Measurements from ENCODE around the gene LAIR1.
"Not testable (repeated sequence)": the region's sequence is repeated elsewhere in the genome, so short reads cannot be mapped to it uniquely, and the experiment has no call there.

LAIR1 gene, protein sequence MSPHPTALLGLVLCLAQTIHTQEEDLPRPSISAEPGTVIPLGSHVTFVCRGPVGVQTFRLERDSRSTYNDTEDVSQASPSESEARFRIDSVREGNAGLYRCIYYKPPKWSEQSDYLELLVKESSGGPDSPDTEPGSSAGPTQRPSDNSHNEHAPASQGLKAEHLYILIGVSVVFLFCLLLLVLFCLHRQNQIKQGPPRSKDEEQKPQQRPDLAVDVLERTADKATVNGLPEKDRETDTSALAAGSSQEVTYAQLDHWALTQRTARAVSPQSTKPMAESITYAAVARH

DNA sequence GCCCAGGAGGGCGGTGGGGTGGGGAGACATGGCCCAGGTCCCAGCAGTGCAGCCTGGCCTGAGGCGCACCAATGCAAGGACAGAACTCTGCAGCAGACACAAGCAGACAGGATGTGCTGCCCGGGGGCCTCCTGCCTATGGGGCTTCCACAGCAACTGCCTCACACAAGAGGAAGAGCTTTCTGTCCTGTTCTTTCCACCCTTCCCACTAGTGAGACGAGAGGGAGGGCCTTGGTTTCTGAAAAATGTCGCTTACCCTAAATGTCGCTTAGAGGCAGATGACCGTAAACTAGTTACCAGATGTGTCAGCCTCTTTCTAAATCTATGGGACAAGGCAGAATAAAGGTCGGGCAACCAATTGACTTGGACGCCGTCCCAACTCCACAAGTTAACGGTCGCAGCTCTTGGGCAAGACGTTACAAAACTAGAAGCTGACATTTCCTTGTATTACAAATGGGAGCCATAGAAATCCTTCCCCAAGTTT is at the start of gene LAIR1:
Gene LAIR1, minus strand, starts transcription at position 157 of the 483 bp plus-strand sequence. Its CDS starts 127 bp downstream, at position 30.
- DNase-seq (ENCODE audit: low spot score): no peak

DNA sequence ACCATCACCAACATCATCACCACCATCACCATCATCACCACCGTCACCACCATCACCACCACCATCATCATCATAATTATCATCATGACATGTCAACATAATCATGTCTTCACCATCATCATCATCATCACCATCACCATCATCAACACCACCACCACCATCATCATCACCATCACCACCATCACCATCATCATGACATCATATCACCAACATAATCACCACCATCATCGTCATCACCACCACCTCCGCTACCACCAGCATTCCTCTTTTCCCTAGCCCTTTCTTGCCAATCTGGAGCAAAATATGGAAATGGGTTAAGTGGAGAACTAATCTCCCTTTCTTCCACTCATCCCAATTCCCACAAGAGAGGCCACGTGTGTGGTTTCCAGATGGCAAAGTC is 49.4 kb upstream of the LAIR1 start:
- DNase-seq (ENCODE audit: low spot score): no peak

DNA sequence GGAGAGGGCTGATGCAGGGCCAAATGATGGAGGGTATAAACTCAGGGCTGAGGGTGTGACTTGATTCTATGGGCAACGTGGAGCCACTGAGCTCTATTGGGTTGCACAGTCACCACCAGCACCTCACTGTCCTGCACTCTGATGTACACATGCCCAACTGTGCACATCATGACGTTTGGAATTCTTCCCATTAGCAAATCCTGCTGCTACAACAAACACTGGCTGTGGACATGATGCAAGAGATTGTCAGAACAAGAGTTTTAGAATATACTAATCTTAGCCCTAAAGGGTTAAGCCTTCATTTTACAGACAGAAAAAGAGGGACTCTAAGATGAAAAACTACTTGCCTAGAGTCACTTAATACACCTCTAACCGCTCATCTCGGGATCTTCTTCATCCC is 48.1 kb upstream of the LAIR1 start:
- no peak for DNase-seq (ENCODE audit: low spot score)

DNA sequence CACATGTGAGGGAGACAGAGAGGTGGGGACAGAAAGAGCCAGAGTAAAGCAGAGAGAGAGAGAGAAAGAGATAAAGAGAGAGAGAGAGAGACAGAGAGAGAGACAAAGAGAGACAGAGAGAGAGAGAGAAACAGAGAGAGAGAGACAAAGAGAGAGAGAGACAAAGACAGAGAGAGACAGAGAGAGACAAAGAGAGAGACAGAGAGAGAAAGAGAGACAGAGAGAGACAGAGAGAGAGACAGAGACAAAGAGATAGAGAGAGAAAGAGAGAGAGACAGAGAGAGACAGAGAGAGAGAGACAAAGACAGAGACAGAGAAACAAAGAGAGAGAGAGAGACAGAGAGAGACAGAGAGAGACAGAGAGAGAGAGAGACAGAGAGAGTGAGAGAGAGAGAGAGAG is 46.3 kb upstream of the LAIR1 start:
- DNase-seq (ENCODE audit: low spot score): no peak

DNA sequence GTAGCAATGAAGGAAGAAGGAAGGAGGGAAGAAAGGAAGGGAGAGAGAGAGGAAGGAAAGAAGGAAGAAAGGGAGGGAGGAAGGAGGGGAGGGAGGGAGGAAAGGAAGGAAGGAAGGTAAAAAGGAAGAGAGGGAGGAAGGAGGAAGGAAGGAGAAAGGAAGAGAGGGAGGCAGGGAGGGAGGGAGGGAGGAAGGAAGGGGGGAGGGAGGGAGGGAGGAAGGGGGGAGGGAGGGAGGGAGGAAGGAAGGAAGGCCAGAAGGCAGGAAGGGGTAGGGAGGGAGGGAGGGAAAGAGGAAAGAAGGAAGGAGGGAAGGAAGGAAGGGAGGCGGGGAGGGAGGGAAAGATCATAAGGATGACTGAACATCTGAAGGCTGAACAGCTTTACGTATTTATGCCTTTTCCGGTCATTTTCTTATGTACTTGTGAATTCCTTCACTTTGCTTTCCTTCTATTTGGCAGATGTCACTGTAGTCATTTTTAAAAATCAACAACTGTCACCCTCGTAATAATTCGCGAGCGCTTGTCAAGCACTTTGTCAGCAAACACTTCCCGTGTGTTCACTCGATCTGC is 43.8 kb upstream of the LAIR1 start:
- no peak for DNase-seq (ENCODE audit: low spot score)

DNA sequence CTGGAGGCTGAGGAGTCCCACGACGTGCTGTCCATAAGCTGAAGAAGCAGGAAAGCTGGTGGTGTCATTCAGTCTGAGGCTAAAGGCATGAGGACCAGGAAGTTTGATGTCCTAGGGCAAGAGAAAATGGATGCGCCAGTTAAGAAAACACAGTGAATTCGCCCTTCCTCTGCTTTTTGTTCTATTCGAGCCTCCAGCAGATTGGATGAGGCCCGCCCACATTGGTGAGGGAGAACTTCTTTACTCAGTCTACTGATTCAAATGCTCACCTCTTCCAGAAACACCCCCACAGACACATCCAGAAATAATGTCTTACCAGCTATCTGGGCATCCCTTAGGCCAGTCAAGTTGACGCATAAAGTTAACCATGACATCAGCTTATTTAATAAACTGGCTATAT is 43.0 kb upstream of the LAIR1 start:
- no peak for DNase-seq (ENCODE audit: low spot score)

DNA sequence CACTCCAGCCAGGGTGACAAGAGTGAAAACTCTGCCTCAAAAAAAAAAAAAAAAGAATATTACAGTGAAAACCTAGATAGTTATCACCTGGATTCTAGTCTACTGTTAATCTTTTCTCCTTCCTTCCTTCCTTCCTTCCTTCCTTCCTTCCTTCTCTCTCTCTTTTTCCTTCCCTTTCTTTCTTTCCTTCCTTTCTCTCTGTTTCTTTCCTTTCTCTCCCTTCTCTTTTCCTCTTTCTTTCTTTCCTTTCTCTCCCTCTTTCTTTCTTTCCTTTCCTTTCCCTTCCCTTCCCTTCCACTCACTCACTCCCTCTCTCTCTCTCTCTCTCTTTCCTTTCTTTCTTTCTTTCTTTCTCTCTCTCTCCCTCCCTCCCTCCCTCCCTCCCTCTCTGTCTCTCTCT is 40.9 kb upstream of the LAIR1 start:
- no peak for DNase-seq (ENCODE audit: low spot score)

DNA sequence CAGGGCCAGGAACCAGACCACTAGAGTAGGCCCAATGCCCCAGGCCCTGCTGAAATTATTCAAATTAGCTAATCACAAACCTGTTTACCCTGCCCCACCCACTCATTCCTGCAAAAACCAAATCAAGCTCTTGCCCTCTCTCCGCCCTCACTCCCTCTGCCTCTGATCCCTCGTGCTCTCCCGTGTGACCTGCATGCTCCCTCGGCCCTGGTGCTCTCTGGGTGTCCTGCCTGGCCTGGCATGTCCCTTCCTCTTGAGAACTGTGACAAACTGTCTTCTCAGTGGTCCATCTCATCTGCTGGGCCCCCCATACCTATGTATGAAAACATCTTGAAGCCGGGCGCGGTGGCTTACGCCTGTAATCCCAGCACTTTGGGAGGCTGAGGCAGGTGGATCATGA is 38.3 kb upstream of the LAIR1 start:
- no peak for DNase-seq (ENCODE audit: low spot score)

DNA sequence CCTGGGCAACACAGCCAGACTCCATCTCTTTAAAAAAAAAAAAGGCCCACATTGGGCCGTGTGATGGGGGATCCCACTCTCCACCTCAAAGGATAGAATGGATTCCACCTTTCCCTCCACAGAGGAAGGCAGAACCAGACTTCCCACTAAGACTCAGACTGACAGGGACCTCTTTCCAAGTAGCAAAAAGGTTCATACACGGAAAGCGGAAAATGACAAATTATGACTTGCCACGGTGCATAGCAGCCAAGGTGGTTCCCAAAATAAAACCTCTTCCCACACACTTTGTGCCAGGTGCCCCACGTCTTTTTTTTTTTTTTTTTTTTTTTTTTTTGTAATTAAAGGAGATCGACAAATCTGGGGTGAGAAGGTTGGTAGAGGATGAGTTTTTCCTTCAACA is 36.2 kb upstream of the LAIR1 start:
- DNase-seq (ENCODE audit: low spot score): no peak

DNA sequence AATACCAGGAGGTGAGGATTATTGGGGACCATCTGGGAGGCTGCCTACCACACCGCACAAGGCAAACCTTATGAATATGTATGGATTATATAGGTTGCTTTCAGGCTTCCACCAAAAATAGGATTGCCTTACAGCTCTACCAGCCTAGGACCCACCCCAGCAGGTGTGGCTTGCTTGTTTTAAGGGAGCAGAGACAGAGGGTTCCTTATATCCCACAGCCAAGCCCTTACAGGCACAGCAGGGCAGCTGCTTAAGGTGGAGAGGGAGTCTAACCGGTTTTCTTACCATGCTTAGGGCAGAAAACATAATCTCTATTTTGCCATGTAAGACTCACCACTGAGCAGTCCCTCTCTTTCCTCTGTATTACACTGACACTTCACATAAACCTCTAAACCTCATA is 34.5 kb upstream of the LAIR1 start:
- no peak for DNase-seq (ENCODE audit: low spot score)

DNA sequence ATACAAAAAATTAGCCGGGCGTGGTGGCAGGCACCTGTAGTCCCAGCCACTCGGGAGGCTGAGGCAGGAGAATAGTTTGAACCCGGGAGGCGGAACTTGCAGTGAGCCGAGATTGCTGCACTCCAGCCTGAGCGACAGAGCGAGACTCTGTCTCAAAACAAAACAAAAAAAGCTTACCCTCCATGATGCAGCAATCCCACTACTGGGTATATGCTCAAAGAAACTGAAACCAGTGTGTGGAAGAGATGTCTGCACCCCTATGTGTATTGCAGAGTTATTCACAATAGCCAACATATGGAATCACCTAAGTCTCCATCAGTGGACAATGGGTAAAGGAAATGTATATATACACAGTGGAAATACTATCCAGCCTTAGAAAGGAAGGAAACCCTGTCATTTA is 31.0 kb upstream of the LAIR1 start:
- no peak for DNase-seq (ENCODE audit: low spot score)

DNA sequence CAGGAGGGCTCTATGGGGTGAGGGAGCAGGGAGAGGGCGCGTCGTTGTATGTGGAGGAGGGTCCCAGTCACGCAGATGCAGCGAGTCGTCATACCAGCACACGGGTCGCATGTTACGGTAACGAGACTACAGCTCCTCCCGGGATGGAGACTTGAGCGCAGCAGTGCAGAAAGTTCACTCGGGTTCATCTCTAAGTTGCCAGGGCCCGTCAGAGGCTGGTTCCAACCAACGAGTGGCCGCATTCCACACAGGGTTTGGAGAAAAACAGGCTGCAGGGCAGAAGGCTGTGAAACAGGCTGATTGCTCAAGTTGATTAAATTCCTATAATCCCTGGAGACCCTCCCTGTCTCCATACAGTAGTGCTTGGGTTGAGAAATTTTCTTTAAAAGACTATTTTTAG is 28.6 kb upstream of the LAIR1 start:
- no peak for DNase-seq (ENCODE audit: low spot score)

DNA sequence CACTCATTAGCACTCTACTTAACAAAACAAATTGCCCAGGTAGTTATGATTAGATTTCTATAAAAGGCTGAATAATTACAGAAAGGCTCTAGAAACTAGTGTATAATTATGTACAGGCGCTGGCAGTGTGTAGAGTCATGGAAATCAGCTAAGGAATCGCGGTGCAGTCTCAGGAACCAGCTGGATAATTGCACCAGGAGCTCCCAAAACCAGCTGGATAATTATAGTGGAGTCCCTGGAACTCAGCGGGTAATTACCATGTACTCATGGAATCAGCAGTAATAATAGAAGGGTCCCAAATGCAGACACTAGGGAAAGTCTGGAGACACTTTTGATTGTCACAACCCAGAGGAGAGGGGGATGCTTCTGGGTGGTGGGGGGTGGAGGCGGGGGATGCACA is 27.4 kb upstream of the LAIR1 start:
- DNase-seq (ENCODE audit: low spot score): no peak

DNA sequence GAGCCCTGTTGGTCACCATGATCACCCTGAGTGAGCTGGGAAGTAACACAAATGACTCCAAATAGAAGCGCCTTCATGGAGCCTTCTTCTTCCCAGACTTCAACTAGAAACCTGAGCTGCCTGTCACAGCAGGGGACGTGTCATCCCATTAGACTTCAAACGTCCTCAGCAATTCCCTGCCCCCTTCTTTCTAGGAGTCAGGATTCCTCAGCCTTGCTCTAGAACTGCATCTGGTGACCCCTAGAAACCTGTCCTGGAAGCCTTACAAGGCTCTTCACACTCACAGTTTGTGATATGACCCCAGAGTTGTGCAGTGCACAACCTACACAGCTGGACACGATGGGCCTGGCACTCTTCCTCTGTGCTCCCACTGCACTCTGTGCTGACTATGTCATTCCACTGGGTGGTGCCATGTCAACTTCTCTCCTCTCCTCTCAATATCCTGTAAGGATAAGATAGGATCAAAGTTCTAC is 26.9 kb upstream of the LAIR1 start:
- peak; percentile 20 for DNase-seq (ENCODE audit: low spot score)

DNA sequence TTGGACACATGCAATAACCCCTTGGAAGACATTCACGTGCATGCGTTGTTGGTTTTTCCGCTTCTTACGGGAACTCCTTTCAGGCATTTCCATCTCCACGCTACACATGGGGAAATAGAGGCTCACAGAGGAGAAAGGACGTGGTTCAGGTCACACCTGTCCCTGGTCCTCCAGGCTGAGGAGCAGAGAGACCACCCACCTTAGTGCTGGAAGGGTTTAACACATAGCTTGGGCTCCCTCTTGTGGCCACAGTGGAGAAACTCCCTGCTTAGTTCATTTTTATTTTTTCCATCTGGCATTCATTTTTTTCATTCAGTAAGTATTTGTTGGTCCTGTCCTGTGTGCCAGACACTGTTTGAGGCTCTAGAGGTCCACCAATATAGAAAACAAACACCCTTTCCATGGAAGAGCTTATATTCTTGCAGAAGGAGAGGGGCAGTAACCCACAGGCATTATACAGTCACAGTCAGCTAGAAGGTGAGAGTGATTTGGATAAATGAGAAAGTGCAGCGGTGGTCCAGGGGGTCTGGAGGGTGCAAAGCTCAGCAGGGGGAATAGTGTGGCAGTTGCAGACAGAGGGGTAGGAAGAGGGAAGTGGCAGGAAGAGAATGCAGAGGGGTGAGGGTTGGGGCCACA is 26.3 kb upstream of the LAIR1 start:
- DNase-seq (ENCODE audit: low spot score): peak; percentile 53

DNA sequence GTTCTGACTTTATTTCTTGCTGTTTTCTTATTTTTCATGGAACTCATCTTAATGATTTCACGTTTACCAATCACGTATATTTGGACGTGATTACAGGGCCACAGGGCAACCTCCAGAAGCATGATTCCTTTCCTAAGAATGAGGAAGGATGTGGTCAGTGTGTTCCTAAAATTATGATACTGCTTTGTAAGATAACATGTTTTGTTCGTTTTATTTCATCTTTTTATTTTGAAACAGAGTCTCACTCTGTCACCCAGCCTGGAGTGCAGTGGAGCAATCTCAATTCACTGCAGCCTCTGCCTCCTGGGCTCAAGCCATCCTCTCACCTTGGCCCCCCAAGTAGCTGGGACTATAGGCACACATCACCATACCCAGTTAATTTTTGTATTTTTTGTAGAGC is 24.8 kb upstream of the LAIR1 start:
- no peak for DNase-seq (ENCODE audit: low spot score)

DNA sequence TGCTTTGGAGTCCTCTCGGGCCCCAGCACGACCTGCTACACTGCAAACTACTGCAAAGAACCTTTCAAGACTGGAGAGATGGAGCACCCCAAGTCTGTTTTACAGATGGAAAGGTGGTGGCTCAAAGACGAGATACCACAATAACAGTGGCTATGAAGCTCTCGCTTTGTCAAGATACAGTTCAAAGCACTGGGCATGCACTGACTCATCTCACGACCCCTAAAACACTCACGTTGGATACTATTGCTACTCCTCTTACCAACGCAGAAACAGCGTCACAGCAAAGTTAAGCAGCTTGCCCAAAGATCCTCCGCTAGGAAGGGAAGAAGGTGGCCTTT is 24.0 kb upstream of the LAIR1 start:
- DNase-seq (ENCODE audit: low spot score): no peak

DNA sequence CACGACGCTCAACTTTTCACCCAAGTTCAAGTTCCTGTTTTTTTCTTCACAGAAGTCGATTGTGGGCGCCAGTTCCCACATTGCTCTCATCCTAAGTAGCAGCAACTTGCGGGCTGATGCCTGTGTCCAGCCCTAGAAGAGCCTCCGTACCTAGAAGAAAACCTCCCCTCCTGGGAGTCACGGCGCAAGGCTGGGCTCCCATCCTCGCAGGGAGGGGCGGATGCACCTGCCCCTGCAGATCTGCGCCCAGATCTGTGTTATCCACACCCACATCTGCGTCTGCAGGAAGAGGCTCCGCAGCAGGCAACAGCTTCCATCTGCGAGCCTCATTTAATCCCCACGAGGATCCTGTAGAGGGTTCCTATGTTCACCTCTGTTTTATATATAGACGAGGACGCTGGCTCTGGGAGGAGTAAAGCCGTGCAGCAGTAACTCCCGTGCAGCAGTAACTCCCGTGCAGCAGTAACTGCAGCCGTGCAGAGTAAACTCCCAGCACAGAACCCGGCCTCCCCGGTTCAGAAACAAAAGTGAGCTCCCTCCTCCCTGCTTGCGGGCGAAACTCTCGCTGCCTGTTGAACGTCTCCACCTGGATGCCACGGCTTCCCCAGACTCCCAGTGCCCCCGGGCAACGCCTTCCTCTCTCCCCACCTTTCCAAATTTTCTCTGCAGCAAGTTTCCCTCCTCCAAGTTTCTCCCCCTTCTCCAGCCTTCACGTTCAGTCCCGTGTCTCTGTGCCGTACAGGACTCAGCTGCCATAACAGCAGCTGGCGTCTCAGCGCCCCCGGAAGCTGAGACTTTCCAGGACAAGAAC is 23.5 kb upstream of the LAIR1 start:
- DNase-seq (ENCODE audit: low spot score): peak; percentile 26

DNA sequence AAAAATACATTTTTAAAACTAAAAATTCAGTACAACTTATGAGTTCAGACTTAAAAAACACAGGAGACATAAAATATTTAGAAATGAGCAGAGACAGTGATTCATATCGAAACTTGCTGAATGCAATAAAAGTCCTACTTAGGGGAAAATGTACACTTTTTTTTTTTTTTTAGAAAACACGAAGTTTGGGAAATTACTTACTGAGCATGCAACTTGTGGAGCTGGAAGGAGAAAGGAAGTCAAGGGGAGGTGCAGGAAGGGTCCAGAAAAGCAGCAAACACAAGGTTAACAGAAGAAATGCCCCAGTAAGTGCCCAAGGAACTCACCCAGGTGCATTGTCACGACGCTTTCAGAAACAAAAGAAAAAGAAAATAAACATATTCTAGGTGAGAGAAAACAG is 18.6 kb upstream of the LAIR1 start:
- DNase-seq (ENCODE audit: low spot score): no peak

DNA sequence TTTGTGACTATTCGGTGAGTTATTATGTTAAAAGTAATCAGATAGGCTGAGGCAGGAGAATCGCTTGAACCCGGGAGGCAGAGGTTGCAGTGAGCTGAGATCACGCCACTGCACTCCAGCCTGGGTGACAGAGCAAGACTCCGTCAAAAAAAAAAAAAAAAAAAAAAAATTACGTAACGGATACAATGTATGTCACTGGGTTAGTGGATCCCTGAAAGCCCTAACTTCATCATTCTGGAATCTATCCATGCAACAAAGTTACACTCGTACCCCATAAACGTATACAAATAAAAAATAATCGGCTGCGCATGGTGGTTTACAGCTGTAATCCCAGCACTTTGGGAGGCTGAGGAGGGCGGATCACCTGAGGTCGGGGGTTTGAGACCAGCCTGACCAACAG is 17.3 kb upstream of the LAIR1 start:
- DNase-seq (ENCODE audit: low spot score): not testable (repeated sequence)

DNA sequence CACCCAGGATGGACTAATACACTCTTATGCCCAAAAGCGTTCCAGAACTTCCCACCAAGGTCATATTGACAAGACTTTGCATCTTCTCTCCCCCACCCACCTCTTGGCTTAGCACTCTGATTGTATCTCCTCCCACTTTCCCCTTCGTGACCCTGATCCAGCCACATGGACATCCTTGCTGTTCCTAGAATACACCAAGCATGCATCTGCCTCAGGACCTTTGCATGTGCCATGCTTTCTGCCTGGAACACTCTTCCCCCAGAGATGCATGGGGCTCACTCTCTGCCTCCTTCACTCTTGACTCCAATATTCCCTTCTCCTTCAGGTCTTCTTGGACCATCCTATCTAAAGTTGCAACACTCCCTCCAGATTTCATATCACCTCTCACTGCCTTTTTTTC is 16.2 kb upstream of the LAIR1 start:
- no peak for DNase-seq (ENCODE audit: low spot score)

DNA sequence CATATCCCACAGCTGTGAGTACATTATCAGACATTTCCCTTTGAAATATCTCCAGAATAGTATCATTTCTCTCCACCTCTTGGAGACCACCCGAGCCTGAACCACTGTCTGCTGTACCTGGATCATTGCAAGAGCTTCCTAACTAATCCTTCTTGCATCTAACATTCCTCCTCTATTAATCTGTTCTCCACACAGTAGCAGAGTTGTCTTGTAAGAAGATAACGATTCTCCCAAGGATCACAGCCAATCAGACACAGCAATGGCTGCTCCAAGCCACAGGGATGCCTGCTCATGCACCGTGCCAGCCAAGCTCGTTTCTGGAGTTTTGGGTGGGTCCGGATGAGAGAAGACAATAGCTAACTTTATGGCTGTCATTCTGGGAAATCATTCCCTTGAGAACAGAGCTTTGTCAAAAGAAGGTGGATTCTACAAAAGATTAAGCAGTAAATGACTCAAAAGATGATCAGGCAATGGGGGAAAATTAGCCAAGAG is 14.5 kb upstream of the LAIR1 start:
- DNase-seq (ENCODE audit: low spot score): no peak
